WERI-Rb-1 (cell line): ENCODE measurements around the gene BRCA1.
A peak's percentile ranks its signal among the peaks of the same experiment; 100 is the strongest.

Experiments used
- DNase-seq: peaks from one replicate; pipeline ENCODE4 v3.0.0-alpha.2; 2020
- H3K27ac ChIP-seq: fragments of 250-450 bp; sonication (Bioruptor Pico); 2 replicates; pipeline ENCODE4 v1.5.1; 2020; ENCODE audit warnings: mild to moderate bottlenecking, moderate library complexity
- H3K27me3 ChIP-seq: fragments of 250-450 bp; sonication (Bioruptor Pico); 2 replicates; pipeline ENCODE4 v1.5.1; 2021; ENCODE audit warnings: mild to moderate bottlenecking, low read depth, moderate library complexity; ENCODE audit not compliant: insufficient read depth, severe bottlenecking
- H3K36me3 ChIP-seq: fragments of 250-450 bp; sonication (Bioruptor Pico); 2 replicates; pipeline ENCODE4 v1.5.1; 2020; ENCODE audit warnings: mild to moderate bottlenecking, moderate library complexity
- H3K4me3 ChIP-seq: 2 replicates; pipeline ENCODE4 v1.5.1; 2011; ENCODE audit warnings: low read depth, mild to moderate bottlenecking, control low read depth, low read length
- H3K9me3 ChIP-seq: fragments of 250-450 bp; sonication (Bioruptor Pico); 2 replicates; pipeline ENCODE4 v1.5.1; 2021; ENCODE audit warnings: mild to moderate bottlenecking, moderate library complexity; ENCODE audit not compliant: severe bottlenecking
- TF ChIP-seq, protein P1 (sequence below): IDR thresholded peaks from 2 replicates; pipeline ENCODE4 v1.5.1; 2011; ENCODE audit warnings: low read depth, mild to moderate bottlenecking, control low read depth, inconsistent platforms, low read length

The BRCA1 gene

DNA sequence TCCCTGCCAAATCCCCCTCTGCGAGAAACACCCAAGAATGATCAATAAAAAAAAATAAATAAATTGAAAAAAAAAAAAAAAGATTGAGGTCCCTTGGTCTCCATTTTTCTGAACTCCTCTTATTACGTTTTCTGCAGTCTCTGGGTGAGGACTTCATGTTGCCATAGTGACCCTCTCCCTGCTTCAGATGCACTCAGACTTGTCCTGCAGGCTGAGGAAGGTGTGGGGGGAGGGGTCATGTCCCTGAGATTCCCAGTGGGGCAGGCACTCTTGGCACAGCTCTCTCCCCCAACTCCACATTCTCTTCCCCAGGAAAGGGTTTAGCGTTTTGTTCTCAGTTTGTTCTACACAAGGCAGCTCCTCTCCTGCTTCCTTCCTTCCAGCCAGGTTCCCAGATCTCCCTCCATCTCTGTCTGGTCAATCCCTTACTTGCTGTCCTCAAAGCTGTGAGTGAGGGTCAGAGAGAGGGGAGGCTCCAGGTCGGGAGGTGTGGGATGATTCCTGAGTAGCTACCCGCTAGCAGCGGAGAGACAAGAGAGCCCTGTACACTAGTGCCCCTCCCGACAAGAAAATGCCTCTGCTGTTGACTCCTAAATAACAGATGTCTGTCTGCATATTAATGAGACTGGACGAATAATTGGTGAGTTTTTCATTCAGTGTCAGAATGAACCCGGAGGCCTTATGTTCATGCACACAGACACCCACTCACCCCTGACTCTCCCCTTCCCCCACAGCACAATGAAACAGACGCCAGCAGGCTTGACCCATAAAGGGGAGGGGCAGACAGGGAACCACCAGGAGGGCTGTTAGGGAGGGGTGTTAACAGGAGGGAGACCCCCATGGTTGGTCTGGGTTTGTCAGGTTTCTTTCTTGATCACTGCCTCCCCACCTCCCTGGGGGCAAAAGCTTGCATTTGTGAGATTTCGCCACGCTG, 90.9 kb downstream of the BRCA1 start:
- Histone ChIP-seq H3K36me3 (no peaks in the 10 kb centered on the region; the same call in 1 of the 2 replicates), H3K27ac (peak overlapping the region; percentile 69), H3K9me3 (no peaks in the 10 kb centered on the region), H3K27me3 (no peaks in the 10 kb centered on the region), H3K4me3 (no peak overlapping the region; the same call in 1 of the 2 replicates)
- TF ChIP-seq, protein P1, sequence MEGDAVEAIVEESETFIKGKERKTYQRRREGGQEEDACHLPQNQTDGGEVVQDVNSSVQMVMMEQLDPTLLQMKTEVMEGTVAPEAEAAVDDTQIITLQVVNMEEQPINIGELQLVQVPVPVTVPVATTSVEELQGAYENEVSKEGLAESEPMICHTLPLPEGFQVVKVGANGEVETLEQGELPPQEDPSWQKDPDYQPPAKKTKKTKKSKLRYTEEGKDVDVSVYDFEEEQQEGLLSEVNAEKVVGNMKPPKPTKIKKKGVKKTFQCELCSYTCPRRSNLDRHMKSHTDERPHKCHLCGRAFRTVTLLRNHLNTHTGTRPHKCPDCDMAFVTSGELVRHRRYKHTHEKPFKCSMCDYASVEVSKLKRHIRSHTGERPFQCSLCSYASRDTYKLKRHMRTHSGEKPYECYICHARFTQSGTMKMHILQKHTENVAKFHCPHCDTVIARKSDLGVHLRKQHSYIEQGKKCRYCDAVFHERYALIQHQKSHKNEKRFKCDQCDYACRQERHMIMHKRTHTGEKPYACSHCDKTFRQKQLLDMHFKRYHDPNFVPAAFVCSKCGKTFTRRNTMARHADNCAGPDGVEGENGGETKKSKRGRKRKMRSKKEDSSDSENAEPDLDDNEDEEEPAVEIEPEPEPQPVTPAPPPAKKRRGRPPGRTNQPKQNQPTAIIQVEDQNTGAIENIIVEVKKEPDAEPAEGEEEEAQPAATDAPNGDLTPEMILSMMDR, result 0 out of 2 replicates have a peak, but pooled peaks have one; percentile 10
- DNase-seq, result peak; percentile 65

DNA sequence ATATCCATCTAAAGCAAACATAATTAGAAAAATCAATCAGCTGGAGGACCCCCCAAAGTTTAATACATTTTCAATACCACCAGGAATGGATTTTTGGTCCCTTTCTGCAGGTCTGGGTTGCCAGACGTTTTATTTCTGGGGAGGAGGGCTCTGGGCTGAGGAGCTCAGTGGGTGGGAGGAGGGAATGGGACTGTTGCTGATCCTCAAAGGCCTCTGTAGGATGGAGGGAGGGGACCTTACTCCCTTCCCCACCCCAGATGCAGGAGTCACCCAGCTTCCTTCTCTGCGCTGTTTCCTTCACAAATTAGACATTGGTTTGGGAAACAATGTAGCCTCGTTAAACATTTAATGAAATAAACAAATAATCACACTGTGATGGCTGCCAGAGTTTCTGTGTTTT, 93.5 kb downstream of the BRCA1 start:
- H3K4me3 ChIP-seq, result no peak overlapping the region
- H3K9me3 ChIP-seq, result no peaks in the 10 kb centered on the region
- TF ChIP-seq, protein P1, result no peak
- no peak overlapping the region for H3K27ac ChIP-seq
- peaks cover 7% of the 10 kb centered on the region for H3K36me3 ChIP-seq
- DNase-seq, result no peak
- H3K27me3 ChIP-seq, result no peaks in the 10 kb centered on the region

DNA sequence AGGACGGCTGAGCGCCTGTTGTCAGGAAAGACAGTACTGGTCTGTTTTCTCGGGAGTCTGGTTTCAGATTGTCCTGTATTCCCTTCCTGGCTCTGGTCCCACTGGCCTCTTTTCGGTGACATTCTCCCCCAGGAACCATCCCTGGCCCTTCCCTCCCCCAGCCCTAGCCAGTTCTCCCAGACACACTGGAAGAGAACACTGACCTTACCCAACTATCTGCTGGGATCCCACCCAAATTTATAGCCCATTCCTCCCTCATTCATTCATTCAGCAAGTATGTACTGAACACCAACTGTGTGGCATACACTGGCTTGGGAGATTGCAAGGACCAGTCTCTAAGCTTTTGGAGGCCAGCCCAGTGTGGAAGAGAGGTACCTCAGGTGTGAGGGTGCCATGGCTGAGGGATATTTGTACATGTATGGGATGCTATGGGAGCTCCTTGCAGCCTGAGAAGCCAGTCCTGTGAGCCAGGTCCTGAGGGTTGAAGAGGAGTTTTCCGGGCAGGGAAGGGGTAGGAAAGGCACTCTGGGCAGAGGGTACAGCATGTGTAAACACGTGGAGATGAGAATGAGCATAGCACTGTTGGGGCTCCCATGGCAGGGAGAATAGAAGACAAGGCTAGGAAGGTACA, 94.9 kb downstream of the BRCA1 start:
- no peaks in the 10 kb centered on the region for H3K27me3 ChIP-seq
- no peaks in the 10 kb centered on the region for H3K9me3 ChIP-seq
- H3K36me3 ChIP-seq, result peaks cover 7% of the 10 kb centered on the region
- no peak overlapping the region for H3K4me3 ChIP-seq
- DNase-seq, result no peak
- TF ChIP-seq, protein P1, result no peak
- no peak overlapping the region; the same call in none of the 2 replicates for H3K27ac ChIP-seq

DNA sequence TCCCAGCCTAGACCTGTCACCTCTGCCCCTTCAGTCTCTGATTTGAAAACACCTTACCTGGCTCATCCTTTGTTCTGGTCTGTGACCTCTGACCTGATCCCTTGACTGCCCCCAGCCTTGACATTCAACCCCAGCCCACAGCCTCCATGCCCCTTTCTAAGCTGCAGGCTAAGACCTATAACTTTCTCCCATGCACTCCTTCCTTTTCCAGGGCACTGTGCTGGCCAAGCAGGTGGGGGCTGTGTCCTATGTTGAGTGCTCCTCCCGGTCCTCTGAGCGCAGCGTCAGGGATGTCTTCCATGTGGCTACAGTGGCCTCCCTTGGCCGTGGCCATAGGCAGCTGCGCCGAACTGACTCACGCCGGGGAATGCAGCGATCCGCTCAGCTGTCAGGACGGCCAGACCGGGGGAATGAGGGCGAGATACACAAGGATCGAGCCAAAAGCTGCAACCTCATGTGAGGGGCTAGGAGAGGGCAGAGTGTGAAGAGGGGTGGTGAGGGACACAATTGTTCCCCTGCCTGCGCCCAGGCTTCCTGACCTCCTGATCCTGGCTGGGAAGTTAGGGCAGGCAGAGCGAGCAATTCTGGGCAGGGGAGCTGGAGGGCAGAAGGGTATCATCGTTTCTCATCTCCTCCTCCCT, 96.8 kb downstream of the BRCA1 start:
- Histone ChIP-seq H3K4me3 (no peak overlapping the region), H3K36me3 (peaks cover 7% of the 10 kb centered on the region), H3K27me3 (no peaks in the 10 kb centered on the region), H3K9me3 (no peaks in the 10 kb centered on the region), H3K27ac (no peak overlapping the region)
- TF ChIP-seq, protein P1, result no peak
- DNase-seq, result no peak

DNA sequence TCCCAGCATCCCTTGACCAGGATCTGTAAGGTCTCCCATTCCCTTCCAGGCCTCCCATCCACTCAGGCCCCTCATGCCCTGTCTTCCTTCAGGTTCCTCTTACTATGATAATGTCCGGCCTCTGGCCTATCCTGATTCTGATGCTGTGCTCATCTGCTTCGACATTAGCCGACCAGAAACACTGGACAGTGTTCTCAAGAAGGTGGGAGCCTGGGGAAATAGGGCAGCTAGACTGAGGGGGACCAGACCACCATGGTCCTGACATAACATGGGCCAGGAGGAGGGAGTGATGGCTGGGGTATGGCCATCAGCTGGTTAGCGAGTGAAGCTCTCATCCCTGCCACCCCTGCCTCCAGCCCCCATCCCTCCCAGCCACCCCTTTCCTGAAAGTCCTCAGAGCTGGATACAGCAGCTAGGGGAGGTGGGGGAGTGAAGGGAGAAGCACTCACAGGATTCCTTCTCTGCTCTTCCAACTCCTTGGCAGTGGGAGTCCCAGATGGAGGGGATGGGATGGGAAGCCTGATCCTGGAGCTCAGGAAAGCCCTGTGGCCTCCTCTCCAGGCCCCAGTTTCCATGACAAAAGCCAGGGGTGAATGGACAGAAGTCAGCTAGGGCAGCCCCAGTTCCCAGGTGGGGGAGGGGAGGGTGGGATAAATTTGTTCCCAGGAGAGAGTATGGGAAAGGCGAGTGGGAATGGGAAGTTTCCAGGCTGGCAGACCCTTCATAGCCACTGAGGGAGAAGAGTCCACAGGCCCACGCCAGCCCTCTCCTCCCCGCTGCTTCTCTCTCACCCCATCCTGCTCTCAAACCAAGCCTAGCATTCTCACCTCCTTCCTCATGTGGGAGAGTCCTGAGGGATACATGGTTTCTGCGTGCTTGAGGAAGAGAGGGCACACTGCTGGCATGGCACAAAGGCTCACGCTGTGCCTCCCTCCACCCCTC, 97.8 kb downstream of the BRCA1 start:
- H3K27ac ChIP-seq, result no peak overlapping the region
- TF ChIP-seq, protein P1, result no peak
- no peak overlapping the region for H3K4me3 ChIP-seq

More for the DNA sequence above, 97.8 kb downstream of the BRCA1 start:
- Histone ChIP-seq H3K9me3 (no peaks in the 10 kb centered on the region), H3K27me3 (no peaks in the 10 kb centered on the region), H3K36me3 (peaks cover 7% of the 10 kb centered on the region)
- no peak for DNase-seq
